Activated CD8-positive, alpha-beta T cell treated with anti-CD3 and anti-CD28 coated beads for 36 hours (primary cell): Measurements from ENCODE around the gene CXCR6. TPM values are rescaled to one million over a fixed set of nuclear protein-coding genes. Genes with fewer than 3 reads are reported as not detected.

Experiments used
- ATAC-seq: fragments of 200-7000 bp; cut with Tn5 transposase; one replicate; pipeline ENCODE4 v1.10.0; 2021; ENCODE audit warnings: mild to moderate bottlenecking, moderate library complexity
- CTCF ChIA-PET: fragments of 350-600 bp; sonication (Branson Sonifier 250); formaldehyde crosslinking; loops from one replicate; lab custom pipeline; 2021; ENCODE audit warnings: antibody characterized with exemption; lab: Charles Lee
- POLR2A ChIA-PET: fragments of 350-600 bp; sonication (Branson Sonifier 250); formaldehyde crosslinking; loops from one replicate; lab custom pipeline; 2021; ENCODE audit warnings: antibody characterized with exemption; lab: Charles Lee
- DNase-seq: peaks from one replicate; pipeline ENCODE4 v3.0.0-alpha.2; 2020
- H3K27ac Mint-ChIP-seq: one replicate; pipeline ENCODE4 v1.8.0; 2021; ENCODE audit warnings: mild to moderate bottlenecking, mixed read lengths
- H3K27me3 Mint-ChIP-seq: one replicate; pipeline ENCODE4 v1.8.0; 2021; ENCODE audit warnings: mixed read lengths
- H3K36me3 Mint-ChIP-seq: one replicate; pipeline ENCODE4 v1.8.0; 2021; ENCODE audit warnings: low read depth, mixed read lengths
- H3K4me1 Mint-ChIP-seq: one replicate; pipeline ENCODE4 v1.8.0; 2021; ENCODE audit warnings: low read depth, mixed read lengths
- H3K4me3 Mint-ChIP-seq: one replicate; pipeline ENCODE4 v1.8.0; 2021; ENCODE audit warnings: mild to moderate bottlenecking, moderate library complexity, mixed read lengths
- H3K9me3 Mint-ChIP-seq: one replicate; pipeline ENCODE4 v1.8.0; 2021; ENCODE audit warnings: mixed read lengths
- intact Hi-C: fragments of 100-400 bp; cut with micrococcal nuclease; formaldehyde crosslinking; loops from one replicate; pipeline ENCODE4 v1.10.0; 2022
- total RNA-seq, 2 experiments: library from RNA; stranded (reverse); gene quantifications; one replicate each; pipeline ENCODE4 v1.2.3, GENCODE V29; 2021
- TF ChIP-seq, protein P1 (sequence below): fragments of 200-600 bp; IDR thresholded peaks from one replicate; pipeline ENCODE4 v1.8.0; 2022; ENCODE audit warnings: antibody characterized with exemption, mild to moderate bottlenecking

Gene CXCR6
- total RNA-seq, 2 experiments from 2014 or later = 3.2 to 3.4 TPM

DNA sequence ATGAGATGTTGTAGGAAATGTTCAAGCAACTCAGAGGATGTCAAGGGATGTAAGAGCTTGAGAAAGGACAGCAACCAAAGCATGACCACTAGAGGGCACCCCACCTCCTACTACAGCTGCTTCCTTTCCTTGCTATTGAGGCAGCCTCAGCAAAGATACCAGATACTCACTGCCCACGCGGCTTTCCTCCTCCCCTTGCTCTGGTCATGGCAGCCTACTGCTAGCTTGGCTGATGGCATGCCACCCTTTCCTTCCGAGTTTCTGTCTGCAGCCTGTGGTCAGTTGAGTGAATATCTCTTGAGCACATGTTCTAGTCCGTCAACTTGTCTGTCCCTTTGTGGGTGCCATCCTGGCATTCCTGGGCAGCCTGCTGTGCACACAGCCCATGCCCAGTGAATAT is 4.4 kb upstream of the CXCR6 start:
- POLR2A ChIA-PET = interaction anchor here (0.6 to 4.1 kb wide), 5 partner anchors 9 to 140 kb away, joined by 3 to 22 read pairs (median 3); no protein-coding TSS in a partner anchor
- no peak overlapping the region for H3K27ac Mint-ChIP-seq
- ATAC-seq (peak; percentile 65), DNase-seq (peak; percentile 97)
- CTCF ChIA-PET = interaction anchor here (0.6 to 35.9 kb wide), 39 partner anchors 9 to 439 kb away, joined by 3 to 656 read pairs (median 5); partner anchors contain the start of genes CCR1, CCR5 and FYCO1
- intact Hi-C loops = loop anchor here (1.0 kb wide), 1 partner anchor 140 kb away; no protein-coding TSS in a partner anchor
- TF ChIP-seq, protein P1, sequence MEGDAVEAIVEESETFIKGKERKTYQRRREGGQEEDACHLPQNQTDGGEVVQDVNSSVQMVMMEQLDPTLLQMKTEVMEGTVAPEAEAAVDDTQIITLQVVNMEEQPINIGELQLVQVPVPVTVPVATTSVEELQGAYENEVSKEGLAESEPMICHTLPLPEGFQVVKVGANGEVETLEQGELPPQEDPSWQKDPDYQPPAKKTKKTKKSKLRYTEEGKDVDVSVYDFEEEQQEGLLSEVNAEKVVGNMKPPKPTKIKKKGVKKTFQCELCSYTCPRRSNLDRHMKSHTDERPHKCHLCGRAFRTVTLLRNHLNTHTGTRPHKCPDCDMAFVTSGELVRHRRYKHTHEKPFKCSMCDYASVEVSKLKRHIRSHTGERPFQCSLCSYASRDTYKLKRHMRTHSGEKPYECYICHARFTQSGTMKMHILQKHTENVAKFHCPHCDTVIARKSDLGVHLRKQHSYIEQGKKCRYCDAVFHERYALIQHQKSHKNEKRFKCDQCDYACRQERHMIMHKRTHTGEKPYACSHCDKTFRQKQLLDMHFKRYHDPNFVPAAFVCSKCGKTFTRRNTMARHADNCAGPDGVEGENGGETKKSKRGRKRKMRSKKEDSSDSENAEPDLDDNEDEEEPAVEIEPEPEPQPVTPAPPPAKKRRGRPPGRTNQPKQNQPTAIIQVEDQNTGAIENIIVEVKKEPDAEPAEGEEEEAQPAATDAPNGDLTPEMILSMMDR = peak; percentile 73
- peaks cover 2% of the 10 kb centered on the region for H3K27me3 Mint-ChIP-seq
- peaks cover 2% of the 10 kb centered on the region for H3K9me3 Mint-ChIP-seq
- H3K4me3 Mint-ChIP-seq = no peak overlapping the region
- peaks cover 54% of the 10 kb centered on the region for H3K36me3 Mint-ChIP-seq
- peaks cover 34% of the 10 kb centered on the region for H3K4me1 Mint-ChIP-seq

DNA sequence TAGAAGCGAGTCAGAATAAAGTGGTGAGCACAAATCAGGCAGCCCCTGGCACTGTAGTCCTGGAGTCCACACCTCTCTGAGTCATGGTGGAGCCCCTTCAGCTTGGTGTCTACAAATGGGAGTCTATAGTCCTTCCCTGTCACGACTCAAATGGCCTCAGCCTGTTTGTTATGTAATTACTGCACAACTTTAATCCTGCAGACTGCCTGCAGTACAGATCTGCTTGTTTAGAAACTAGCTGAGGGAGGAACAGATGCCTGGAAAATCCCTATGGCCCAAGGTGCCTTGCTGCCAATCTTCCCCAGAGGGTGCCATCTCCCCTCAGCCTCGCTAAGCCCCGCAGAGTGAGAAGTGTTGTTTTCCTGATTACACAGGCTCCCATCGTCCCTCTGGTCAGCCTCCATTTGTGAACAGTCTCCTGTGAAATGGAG is 3.9 kb upstream of the CXCR6 start:
- peaks cover 2% of the 10 kb centered on the region for H3K9me3 Mint-ChIP-seq
- no peak overlapping the region for H3K27ac Mint-ChIP-seq
- peak; percentile 43 for ATAC-seq
- no peak overlapping the region for H3K4me3 Mint-ChIP-seq
- intact Hi-C loops = no loop called here
- ChIA-PET POLR2A (interaction anchor here (0.8 to 4.1 kb wide), 4 partner anchors 9 to 140 kb away, joined by 3 to 22 read pairs (median 6); no protein-coding TSS in a partner anchor), CTCF (interaction anchor here (0.7 to 35.9 kb wide), 37 partner anchors 9 to 439 kb away, joined by 3 to 656 read pairs (median 6); partner anchors contain the start of genes CCR5 and FYCO1)
- peak; percentile 51 for DNase-seq
- peaks cover 2% of the 10 kb centered on the region for H3K27me3 Mint-ChIP-seq
- TF ChIP-seq, protein P1 = no peak
- H3K4me1 Mint-ChIP-seq = peaks cover 35% of the 10 kb centered on the region
- H3K36me3 Mint-ChIP-seq = peaks cover 49% of the 10 kb centered on the region

DNA sequence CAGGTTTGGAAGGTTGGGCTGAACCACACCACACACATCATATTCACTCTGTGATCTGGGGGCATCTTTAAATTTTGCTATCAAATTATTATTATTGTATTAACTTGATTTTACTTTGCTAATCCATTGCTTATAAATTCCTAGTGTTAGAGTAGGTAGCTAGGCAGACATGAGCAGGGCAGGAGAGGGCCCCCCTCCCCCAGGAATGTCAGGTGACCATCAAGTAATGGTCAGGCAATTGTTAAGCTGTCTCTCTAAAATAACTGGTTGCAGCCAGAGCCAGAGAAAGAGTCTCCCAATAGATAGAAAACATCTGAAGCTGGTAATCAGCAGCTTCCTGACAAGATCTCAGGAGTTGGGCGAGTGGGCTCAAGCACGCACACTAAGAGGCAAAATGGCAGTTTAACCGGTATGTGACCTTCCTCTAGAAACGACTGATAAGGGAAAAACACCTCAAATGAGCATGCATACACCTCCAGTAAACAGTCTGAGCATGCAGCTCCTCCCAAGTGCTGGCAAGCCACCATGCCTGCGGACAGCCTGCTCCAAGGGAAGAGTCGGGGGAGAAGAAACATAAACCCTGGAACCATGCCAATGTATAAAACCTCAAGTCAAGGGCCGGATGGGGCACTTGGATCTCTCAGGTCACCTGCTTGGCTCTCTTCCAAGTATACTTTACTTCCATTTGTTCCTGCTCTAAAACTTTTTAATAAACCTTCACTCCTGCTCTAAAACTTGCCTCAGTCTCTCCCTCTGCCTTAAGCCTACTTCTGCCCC is 3.1 kb upstream of the CXCR6 start:
- POLR2A ChIA-PET = interaction anchor here (0.8 to 4.1 kb wide), 3 partner anchors 29 to 139 kb away, joined by 3 to 22 read pairs (median 8); no protein-coding TSS in a partner anchor
- Mint-ChIP-seq H3K36me3 (peaks cover 44% of the 10 kb centered on the region), H3K9me3 (peaks cover 2% of the 10 kb centered on the region), H3K27ac (no peak overlapping the region), H3K27me3 (peaks cover 2% of the 10 kb centered on the region), H3K4me1 (peaks cover 40% of the 10 kb centered on the region), H3K4me3 (no peak overlapping the region)
- ATAC-seq = no peak
- CTCF ChIA-PET = interaction anchor here (0.8 to 35.9 kb wide), 15 partner anchors 10 to 430 kb away, joined by 3 to 656 read pairs (median 11); partner anchors contain the start of gene CCR5
- no peak for DNase-seq
- intact Hi-C loops = loop anchor here (5.0 to 10.0 kb wide), 2 partner anchors 37 to 435 kb away; partner anchors contain the start of gene CCR5
- TF ChIP-seq, protein P1 = no peak

DNA sequence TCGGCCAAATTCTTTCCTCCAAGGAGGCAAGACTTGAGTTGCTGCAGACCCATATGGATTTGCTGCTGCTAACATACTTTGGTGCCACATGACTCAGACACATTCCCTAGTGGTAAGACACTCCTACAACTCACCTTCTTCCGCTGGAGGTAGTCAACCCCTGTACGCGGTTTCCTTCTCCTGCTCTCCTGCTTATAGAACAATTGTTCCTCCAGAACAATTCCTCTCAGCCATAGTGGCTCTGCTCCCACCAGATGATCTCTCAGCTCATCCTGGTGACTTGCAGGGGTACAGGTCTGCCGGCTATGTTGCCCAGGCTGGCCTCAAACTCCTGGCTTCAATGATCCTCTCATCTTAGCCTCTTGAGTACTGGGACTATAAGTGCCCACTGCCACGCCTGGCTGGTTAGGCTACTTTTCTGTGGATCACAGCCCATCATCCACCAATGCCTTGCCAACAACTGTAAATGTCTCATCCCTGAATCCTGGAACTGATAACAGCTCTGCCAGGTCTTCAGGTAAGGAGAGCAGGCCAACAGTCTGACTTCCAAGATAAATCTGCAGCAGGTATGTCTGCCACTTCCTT is 2.4 kb upstream of the CXCR6 start:
- ATAC-seq (no peak), DNase-seq (no peak)
- H3K4me3 Mint-ChIP-seq = no peak overlapping the region
- H3K27me3 Mint-ChIP-seq = peaks cover 2% of the 10 kb centered on the region
- peaks cover 44% of the 10 kb centered on the region for H3K36me3 Mint-ChIP-seq
- ChIA-PET CTCF (interaction anchor here (0.8 to 35.9 kb wide), 4 partner anchors 10 to 142 kb away, joined by 3 to 656 read pairs (median 26); no protein-coding TSS in a partner anchor), POLR2A (interaction anchor here (2.6 to 4.1 kb wide), 2 partner anchors 53 to 138 kb away, joined by 8 to 22 read pairs; no protein-coding TSS in a partner anchor)
- TF ChIP-seq, protein P1 = no peak
- H3K4me1 Mint-ChIP-seq = peaks cover 40% of the 10 kb centered on the region
- no peak overlapping the region for H3K27ac Mint-ChIP-seq
- H3K9me3 Mint-ChIP-seq = peaks cover 2% of the 10 kb centered on the region
- intact Hi-C loops = loop anchor here (5.0 to 10.0 kb wide), 2 partner anchors 36 to 434 kb away; partner anchors contain the start of gene CCR5
